ENCODE data around the gene GLG1. TPM values are rescaled to one million over a fixed set of nuclear protein-coding genes. Genes with fewer than 3 reads are reported as not detected.

GLG1 gene
- total RNA-seq, 1 experiment from 2014 or later, result 135 TPM

GRCh38 chr16:74623214-74623838, 16.4 kb upstream of the GLG1 start:
- Histone ChIP-seq H3K27ac (ENCODE audit: insufficient read length, low read depth, low read length) (no peak overlapping the region), H4K5ac (ENCODE audit: insufficient read length, low read depth, low read length) (no peak overlapping the region), H3K14ac (ENCODE audit: insufficient read depth, low read length) (no peak overlapping the region), H2BK15ac (ENCODE audit: low read depth, low read length) (no peak overlapping the region), H3K4me2 (ENCODE audit: insufficient read depth, insufficient read length, low read length) (no peak overlapping the region), H3K9ac (ENCODE audit: extremely low read depth, insufficient read length, low read length) (no peak overlapping the region), H3K79me2 (ENCODE audit: insufficient read depth, low read length) (0 out of 2 replicates have a peak, but pooled peaks cover 3% of the 10 kb centered on the region), H3K23ac (ENCODE audit: insufficient read length, low read depth, low read length) (no peak overlapping the region), H4K8ac (replicated peaks; ENCODE audit: insufficient read length, low read depth, low read length) (no peak overlapping the region), H3K27me3 (ENCODE audit: insufficient read depth, low read length) (no peaks in the 10 kb centered on the region), H4K20me1 (ENCODE audit: control insufficient read depth, insufficient read depth, insufficient read length) (no peaks in the 10 kb centered on the region), H2BK5ac (ENCODE audit: insufficient read length, low read length) (no peak overlapping the region), H3K4ac (ENCODE audit: low read depth, low read length) (no peak overlapping the region), H2BK120ac (ENCODE audit: low read depth, low read length, poor library complexity, severe bottlenecking) (no peak overlapping the region), H3K56ac (ENCODE audit: insufficient read length, low read depth, low read length) (no peak overlapping the region), H3K9me3 (ENCODE audit: control insufficient read depth, low read depth, low read length) (no peaks in the 10 kb centered on the region), H2AFZ (ENCODE audit: low read length) (no peak overlapping the region), H2BK20ac (ENCODE audit: low read depth, low read length, poor library complexity, severe bottlenecking) (no peak overlapping the region), H3K23me2 (ENCODE audit: insufficient read length, low read depth, low read length, poor library complexity, severe bottlenecking) (no peaks in the 10 kb centered on the region), H3K18ac (ENCODE audit: insufficient read length, low read depth, low read length) (no peak overlapping the region), H3K79me1 (ENCODE audit: insufficient read depth, low read depth, low read length, poor library complexity, severe bottlenecking) (no peaks in the 10 kb centered on the region), H4K91ac (ENCODE audit: insufficient read length, low read depth, low read length) (no peak overlapping the region), H3T11ph (ENCODE audit: low read length) (no peak overlapping the region), H2AK5ac (ENCODE audit: insufficient read length, low read length) (no peak overlapping the region), H2BK12ac (ENCODE audit: insufficient read length, low read depth, low read length) (no peak overlapping the region), H3K4me1 (ENCODE audit: insufficient read depth, low read length) (no peaks in the 10 kb centered on the region)
- DNase-seq, result no peak
- Mint-ChIP-seq H3K9me3 (no peaks in the 10 kb centered on the region), H3K27ac (peak overlapping the region in 2 of 3 experiments; percentile 88 to 91; a peak in 4 of 7 replicates), H3K36me3 (ENCODE audit: insufficient read depth in 1 of 3, low read depth in 3 of 3) (peaks cover 44 to 87% (median 80%) of the 10 kb centered on the region in 3 experiments), H3K4me1 (peaks cover 14 to 18% of the 10 kb centered on the region in 2 experiments), H3K4me3 (peak overlapping the region in 1 of 2 experiments; percentile 10; a peak in 1 of 5 replicates), H3K27me3 (ENCODE audit: low read depth) (no peaks in the 10 kb centered on the region)
- WGBS (ENCODE audit: extremely low coverage, insufficient read length, low lambda C conversion rate), result no CpG with 5 or more reads among the region's 4 CpGs
- peak; percentile 69 for TF ChIP-seq CTCF (conservative IDR thresholded peaks at IDR 0.05)

Data from H9 (cell line).